Tibial nerve (tissue), 3 donors: ENCODE results near the gene NFASC.

Experiments
- CTCF ChIP-seq, 5 experiments: fragments of 200-600 bp in 3 of 5; fragments of 450-650 bp in 2 of 5; sonication (generic) in 3 of 5; IDR thresholded peaks; one replicate each; pipeline ENCODE4 v1.5.1; 2016 to 2019; ENCODE audit warnings: antibody characterized with exemption in 5 of 5, mild to moderate bottlenecking in 3 of 5, moderate library complexity in 2 of 5
- POLR2A ChIP-seq, 2 donors: fragments of 450-650 bp; IDR thresholded peaks; one replicate each; pipeline ENCODE4 v1.6.1; 2017; ENCODE audit warnings: antibody characterized with exemption in 2 of 2, mild to moderate bottlenecking in 2 of 2, moderate library complexity in 2 of 2

- TF ChIP-seq POLR2A (IDR thresholded peaks at IDR 0.05) (no peak), CTCF (IDR thresholded peaks at IDR 0.05) (no peak)
These were observed 45.3 kb downstream of the NFASC start for GRCh38 chr1:204915861-204916495.
